Upper lobe of left lung (tissue), 4 donors: ENCODE results near the gene MRPS9.

ENCODE experiments used
- CTCF ChIP-seq, 6 experiments: fragments of 450-650 bp in 4 of 6; fragments of 200-600 bp in 2 of 6; sonication (generic) in 2 of 6; IDR thresholded peaks; one replicate each; pipeline ENCODE4 v1.5.1; 2016 to 2019; ENCODE audit warnings: antibody characterized with exemption in 6 of 6
- POLR2A ChIP-seq, 4 donors: fragments of 450-650 bp; IDR thresholded peaks; one replicate each; pipeline ENCODE4 v1.5.1; 2016 to 2017; ENCODE audit warnings: antibody characterized with exemption in 4 of 4, mild to moderate bottlenecking in 2 of 4

DNA sequence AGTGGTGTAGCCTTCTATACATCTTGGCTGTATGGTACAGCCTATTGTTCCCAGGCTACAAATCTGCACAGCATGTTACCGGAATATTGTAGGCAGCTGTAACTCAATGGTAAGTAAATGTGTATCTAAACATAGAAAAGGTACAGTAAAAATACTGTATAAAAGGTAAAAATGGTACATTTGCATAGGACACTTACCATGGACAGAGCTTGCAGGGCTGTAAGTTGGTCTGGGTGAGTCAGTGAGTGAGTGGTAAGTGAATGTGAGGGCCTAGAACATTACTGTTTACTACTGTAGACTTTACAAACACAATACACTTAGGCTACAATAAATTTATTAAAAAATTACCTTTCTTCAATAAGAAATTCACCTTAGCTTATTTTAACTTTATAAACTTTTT lies 3.7 kb upstream of the MRPS9 start:
- TF ChIP-seq CTCF (IDR thresholded peaks at IDR 0.05) (no peak), POLR2A (IDR thresholded peaks at IDR 0.05) (no peak)
